HG03280 (cell line): Measurements from ENCODE around the gene ANKRD55.
"Not testable (repeated sequence)": the region's sequence is repeated elsewhere in the genome, so short reads cannot be mapped to it uniquely, and the experiment has no call there.

ENCODE experiments used
- ATAC-seq: cut with Tn5 transposase; IDR thresholded peaks from one replicate; pipeline ENCODE4 v1.9.1; 2021; ENCODE audit warnings: mild to moderate bottlenecking, moderate library complexity; ENCODE audit not compliant: unreplicated experiment

The ANKRD55 gene

DNA sequence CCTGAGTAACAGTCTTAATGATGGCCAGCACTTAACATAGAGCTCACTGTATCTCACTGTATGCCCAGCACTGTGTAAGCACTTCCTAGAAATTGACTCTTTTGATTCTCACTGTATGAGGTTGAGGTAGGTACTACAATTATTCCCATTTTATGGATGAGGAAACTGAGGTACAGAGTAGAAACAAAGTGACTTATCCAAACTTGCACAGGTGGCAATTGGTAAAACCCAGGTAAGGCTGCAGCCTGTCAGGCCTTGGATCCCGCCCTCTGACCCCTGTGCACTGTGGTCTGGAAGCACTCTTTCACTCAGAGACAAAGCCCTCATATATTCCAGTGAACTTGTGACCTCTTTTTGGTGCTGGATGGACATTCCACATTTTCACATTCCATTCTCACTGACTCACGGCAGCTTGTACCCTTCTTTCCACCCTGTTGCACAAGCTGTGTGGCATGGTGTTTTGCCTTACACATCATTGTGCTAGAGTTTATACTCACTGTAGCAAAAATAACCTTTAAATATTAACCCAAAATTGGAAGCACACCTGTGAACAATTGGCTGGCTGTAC is 21.7 kb downstream of the ANKRD55 start:
- ATAC-seq: no peak

DNA sequence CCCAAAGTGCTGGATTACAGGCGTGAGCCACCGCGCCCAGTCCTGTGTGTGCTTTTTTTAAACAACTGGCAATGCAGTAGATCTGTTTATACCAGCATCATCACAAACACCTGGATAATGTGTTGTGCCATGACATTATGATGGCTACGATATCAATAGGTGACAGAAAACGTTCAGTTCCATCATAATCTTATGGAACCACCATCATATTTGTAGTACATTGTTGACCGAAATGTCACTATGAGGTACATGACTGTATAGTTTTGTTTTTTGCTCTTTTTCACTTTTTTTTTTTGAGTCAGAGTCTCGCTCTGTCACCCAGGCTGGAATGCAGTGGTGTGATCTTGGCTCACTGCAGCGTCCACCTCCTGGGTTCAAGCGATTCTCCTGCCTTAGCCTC is 24.4 kb downstream of the ANKRD55 start:
- no peak for ATAC-seq

DNA sequence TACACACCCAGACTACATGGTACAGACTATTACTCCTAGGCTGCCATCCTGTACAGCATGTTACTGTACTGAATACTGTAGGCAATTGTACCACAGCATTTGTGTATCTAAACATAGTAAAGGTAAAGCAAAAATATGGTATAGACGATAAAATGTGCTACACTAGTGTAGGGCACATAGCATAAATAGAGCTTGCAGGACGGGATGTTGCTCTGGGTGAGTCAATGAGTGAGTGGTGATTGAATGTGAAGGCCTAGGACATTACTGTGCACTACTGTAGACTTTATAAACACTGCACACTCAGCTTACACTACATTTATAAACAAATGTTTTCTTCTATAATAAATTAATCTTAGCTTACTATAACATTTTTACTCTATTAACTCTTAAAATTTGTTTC is 25.6 kb downstream of the ANKRD55 start:
- ATAC-seq: no peak

DNA sequence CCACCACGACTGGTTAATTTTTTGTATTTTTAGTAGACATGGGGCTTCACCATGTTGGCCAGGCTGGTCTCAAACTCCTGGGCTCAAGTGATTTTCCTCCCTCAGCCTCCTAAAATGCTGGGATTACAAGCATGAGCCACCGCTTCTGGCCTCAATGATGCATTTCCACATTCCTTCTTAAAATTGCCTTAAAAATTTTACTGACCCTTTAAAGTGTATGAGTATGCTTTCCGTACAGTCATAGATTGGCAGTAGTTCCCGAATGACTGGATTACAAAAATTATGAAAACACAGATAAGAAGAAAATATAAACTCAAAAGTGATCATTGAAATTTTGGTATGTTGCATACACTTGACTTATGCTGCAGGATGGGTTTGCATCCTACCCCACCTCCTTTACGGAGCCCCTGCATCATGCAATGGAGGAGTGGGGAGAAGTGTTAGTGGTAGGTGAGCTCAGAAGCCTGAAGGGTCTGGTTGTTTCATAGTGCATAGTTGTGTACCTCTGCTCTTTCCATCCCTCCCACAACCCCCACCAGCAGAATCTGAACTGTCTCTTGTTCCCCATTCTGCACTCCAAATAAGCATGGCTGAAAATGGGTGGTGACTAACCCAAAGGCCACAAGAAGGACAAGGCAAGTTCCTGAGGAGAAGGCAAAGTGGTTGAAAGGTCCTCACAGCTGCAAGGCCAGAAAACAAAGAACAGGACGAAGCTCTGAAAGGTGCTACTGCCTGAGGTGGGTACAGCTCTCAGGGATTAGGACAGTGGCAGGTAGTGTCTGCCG is 26.8 kb downstream of the ANKRD55 start:
- ATAC-seq: no peak

DNA sequence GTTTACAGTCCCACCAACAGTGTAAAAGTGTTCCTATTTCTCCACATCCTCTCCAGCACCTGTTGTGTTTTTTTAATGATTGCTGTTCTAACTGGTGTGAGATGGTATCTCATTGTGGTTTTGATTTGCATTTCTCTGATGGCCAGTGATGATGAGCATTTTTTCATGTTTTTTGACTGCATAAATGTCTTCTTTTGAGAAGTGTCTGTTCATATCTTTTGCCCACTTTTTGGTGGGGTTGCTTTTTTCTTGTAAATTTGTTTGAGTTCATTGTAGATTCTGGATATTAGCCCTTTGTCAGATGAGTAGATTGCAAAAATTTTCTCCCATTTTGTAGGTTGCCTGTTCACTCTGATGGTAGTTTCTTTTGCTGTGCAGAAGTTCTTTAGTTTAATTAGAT is 29.2 kb downstream of the ANKRD55 start:
- ATAC-seq: not testable (repeated sequence)

DNA sequence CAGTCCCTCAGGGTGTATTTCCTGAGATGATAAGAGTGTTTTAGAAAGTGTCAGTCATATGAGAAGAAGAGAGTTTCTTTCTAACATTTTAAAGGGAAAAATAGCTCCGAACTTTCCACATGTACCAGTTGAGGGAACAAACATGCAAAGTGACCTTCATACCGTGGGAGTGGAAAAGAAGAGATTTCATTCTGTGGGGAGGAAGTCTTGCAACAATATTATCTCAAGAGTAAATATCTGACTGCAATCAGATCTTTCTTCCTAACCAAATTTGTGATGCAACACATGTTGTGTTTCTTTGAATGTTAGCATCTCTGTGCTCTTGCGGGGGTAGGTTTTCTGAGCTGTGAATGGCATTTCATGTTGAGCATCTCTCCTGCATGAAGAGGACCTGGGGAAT is 30.6 kb downstream of the ANKRD55 start:
- no peak for ATAC-seq

DNA sequence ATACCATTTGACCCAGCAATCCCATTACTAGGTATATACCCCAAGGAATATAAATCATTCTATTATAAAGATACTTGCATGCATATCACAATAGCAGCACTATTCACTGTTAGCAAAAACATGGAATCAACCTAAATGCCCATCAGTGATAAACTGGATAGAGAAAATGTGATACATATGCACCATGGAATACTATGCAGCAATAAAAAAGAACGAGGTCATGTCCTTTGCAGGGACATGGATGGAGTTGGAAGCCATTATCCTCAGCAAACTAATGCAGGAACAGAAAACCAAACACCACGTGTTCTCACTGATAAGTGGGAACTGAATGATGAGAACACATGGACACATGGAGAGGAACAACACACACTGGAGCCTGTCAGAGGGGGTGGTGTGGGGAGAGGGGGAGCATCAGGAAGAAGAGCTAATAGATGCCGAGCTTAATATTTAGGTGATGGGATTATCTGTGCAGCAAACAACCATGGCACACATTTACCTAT is 31.3 kb downstream of the ANKRD55 start:
- not testable (repeated sequence) for ATAC-seq

DNA sequence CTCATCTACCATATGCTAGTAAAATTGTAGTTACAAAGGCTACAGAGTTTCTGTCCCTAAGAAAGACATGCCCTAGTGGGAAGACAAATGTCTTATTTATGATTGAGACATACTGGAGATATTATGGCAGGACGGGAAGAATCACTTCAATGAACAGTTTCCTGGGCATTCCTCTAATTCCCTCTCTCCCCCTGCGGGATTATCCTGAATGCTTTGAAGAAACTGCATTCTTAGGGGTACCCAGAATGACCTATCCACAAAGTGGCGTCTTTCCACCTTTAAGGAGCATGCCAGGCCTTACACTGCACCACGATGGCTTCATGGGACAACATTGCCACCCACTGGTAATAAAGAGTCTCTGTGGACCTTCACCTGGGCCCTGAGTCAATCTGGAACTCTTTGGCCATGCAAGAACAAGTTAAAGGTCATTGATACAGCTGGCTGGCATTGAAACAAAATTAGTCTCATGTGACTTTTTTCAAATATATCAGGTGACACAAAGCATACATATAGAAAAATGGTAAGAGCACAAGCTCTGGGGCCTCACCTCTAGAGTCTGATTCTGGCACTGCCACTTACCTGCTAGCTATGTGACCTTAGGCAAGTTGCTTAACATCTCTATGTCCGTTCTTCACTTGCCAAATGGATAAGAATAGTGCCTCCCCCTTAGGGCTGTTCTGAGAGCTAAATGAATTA is 32.0 kb downstream of the ANKRD55 start:
- ATAC-seq: peak; percentile 97

DNA sequence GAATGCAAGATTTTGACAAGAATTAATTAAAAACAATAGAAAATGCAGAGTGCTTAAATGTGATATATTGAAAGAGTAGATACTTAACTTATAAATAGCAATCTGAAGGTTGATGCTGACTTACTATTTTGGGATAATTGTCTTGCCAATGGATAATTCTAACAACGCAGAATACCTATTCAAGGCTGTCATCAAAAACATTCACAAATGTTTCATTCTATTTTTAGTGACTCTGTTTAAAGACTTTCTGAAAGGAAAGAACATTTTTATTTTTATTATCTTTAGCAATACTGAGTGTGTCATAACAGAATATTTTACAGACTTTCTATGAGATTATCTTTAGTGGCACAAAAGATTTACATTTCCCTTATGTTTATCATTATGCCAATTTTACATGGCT is 38.1 kb downstream of the ANKRD55 start:
- no peak for ATAC-seq

DNA sequence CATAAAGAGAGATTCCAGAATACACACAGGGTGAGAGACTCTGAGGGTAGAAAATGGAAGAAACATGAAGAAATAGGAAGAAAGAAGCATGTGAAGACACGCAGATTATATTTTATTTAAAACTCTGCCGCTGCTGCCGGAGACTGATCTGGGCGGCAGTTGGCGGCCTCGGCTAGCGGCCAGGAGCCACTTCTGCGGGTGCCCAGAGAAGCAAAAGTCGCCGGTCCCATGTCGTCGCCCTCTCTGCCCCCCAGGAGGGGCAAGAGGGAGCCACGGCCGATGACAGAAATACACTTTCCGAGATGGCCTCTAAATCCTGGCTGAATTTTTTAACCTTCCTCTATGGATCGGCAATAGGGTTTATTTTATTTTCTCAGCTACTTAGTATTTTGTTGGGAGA is 40.9 kb downstream of the ANKRD55 start:
- ATAC-seq: no peak

DNA sequence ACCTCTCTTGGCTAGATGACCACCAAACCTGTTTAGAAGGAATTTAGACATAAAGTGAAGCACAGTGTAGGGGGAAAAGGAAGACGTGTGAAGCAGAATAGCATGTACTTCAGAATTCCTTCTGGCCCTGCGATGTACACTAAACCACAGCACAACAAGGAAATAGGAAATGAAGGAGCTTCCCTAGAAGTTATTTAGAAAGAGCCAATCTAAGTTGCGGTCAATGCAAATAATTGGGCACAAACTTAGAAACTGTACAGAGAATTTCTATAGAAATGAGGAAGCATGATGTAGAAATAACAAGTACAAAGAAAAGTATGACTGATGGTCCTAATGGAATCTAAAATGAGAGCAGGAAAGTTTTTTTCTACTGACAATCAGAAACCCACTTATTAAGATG is 41.5 kb downstream of the ANKRD55 start:
- no peak for ATAC-seq

DNA sequence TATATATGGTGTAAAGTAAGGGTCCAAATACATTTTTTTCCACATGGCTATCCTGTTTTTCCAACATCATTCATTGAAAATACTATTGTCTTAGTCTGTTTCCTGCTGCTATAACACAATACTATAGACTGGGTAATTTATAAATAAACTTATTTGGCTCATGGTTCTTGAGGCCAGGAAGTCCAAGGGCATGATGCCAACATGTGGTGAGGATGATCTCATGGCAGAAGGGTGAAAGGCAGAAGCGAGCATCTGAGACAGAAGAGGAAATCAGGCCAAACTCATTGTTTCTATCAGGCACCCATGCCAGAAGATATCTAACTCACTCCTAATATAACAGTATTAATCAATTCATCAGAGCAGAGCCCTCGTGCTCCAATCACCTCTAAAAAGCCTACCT is 42.6 kb downstream of the ANKRD55 start:
- no peak for ATAC-seq

DNA sequence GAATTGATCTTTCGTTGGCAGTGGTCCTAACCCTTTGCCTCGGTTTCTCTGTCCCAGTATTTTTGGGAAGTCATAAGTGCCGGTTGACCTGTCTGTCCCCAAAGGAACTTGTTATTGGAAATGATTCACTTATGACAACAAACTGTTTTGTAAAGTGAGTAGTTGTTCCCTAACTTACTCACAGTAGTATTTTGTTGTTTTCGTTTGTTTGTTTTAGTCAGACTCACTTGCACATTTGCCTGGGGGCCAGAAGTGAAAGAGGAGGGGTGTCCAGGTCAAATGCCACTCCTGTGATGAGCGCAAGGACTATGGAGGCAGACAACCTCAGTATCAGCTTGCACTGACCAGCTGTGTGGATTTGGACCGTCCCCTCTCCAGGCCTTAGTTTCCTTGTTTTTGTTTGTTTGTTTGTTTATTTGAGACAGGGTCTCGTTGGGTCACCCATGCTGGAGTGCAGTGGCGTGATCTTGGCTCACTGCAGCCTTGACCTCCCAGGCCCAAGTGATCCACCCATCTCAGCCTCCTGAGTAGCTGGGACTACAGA is 47.3 kb downstream of the ANKRD55 start:
- ATAC-seq: no peak

DNA sequence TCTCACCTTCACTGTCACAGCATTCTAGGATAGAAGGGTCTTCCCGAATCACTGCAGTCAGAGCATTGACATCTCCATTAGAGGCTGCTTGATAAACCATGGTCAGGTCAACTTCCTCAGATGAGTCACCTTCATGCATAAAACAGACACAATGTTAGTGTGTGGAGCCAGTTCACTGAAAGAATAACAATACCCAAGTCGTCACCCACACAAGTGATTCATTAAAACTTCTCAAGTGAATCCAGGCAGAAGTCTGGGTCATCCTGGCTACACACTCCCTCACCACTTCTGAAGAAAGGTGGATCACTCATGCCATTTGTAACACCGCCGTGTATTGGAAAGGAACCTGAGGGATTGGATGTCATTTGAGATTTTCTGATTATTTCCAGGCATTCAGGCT is 49.6 kb downstream of the ANKRD55 start:
- ATAC-seq: no peak

DNA sequence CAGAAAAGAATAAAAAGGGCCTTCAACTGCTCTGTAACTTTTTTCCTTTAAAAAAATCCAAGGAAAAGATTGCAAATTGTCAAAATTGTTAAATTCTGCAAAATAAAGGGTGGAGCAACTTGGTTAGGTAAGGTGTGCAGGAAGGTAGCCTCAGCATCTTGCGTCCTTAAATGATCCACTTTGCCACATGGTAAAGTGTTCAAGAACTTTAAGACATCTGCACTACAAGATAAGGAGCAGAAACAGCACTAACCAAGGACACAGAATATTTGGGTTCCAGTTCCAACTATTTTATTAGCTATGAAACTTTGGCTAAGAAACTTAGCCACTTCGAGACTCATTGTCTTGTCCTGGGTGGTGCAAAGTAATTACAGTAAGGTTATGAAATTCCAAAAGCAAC is 53.7 kb downstream of the ANKRD55 start:
- no peak for ATAC-seq

DNA sequence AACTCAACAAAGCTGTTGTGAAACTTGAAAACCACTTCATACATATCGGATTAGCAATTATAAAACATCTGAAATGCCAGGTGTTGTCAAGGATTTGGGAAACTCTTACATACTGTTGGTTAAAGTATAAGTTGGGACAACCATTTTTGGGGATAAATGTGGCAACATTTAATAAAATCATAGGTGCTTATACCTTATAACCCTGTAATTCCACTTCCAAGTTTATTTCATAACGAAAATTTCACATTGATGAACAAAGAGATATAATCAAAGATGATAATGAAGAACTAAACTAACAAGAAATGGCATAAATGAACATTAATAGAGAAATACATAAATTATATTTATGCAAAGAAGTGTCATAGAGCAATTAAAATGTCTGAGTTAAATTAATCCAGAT is 54.3 kb downstream of the ANKRD55 start:
- no peak for ATAC-seq

DNA sequence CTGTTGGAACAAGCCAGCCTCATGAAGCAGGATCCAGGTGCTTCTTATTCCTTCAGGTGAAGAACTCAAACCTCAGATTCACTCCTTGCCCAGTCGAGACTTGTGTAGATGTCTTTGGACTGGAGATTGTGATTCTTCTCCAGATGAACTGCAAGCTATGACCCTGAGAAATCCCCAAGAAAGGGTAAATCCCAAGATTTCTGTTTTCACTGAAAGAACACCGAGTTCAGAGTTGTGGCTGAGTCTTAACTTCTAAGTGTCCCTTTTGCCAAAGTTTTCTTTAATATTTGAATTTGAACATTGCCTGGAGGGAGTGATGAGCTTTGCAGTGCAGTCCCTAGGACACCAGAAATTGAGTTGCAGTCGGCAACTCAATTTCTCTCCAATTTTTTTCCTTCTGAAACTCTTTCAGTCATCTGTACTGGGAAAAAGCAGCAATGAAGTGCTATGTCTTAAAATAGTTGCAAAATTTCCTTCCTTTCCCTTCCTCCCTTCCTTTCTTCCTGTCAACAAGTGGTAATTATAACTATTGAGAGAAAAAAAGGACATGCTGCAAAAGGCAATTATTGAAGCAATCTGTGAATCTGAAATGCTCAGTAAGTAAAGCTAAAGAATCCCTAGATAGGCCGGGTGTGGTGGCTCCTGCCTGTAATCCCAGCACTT is 56.1 kb downstream of the ANKRD55 start:
- no peak for ATAC-seq

DNA sequence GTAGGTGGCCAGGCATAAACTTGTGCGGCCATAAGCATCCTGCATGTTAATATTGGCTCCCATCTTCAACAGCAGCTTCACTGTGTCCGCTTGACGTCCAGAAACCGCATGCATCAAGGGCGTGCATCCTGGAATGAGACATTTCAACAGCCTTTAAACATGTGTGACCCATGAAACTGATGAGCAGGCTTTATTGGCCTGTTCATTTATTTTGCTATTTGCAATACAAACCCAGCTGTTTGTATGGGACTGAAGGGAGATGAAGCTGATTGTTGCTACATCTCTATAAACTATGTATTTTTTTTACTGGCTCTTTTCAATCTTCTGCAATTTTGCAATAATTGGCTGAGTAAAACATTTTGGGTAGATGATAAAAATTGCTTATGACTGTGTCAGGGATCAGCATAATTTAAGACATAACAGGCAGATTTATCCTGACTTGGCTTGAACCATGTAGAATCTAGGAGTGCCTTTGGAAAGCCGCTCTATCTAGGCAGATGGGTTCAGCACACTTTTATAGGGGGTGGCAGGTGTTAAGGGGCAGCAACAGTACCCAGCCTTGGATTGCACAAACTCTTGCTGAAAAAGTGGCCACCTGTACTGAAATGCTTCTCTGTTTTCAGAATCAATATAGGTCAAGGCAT is 56.9 kb downstream of the ANKRD55 start:
- ATAC-seq: no peak

DNA sequence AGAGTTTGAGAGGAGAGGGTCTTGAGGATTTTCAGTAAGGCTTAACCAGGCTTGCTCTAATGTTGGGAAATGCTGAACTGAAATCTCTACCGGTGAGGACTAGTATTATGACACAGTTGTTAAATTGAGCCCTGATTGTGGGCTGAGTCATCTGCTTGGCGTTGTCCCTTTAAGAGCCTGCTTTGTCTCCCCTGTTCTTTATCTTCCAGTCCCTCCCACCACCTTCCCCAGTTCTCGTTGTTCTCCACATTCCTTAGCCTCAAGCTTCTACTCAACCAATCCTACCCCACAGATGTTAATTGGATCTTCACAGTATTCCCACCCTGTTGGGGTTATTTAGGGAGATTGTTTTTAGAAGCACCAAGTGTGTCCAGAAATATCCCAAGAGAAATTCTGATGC is 57.6 kb downstream of the ANKRD55 start:
- ATAC-seq: no peak

DNA sequence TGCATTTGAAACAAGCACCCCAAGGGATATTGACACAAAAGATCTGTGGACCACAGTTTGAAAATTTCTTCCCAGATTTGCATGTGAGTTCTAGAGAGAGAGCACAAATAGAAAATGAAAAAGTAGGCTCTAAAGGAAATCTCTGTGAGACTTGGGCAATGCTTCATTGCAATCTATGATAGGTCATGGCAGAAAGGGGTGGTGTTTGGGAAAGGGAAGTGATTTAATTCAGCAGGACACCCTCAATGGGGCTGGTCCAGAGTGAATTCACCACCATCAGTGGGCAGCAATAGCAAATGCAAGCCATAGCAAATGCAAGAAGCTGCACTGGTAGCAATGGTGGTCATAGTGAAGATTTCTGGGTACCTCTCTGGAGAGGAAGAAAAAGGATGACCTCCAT is 58.1 kb downstream of the ANKRD55 start:
- ATAC-seq: no peak

DNA sequence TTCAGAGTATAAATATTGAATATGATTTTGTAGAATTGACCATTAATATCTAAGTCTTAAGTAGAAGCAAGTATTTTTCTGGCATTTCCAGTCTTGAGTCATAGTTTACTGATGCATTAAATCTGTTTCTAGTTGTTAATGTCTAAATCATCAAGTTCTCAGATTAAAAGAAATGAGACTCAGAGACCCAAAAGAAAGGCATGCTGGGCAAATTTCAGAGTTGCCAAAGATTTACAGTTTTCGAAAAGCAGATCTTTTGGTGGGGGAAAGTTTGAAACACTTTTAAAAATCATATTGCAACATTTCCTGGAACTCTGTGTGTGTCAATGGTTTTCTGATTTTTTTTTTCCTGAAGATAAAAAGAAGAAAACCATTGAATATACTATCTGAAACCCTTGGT is 60.9 kb downstream of the ANKRD55 start:
- no peak for ATAC-seq
